Gastroesophageal sphincter (tissue), 3 donors: ENCODE results near the gene FNDC3B.

Source experiments
- POLR2A ChIP-seq, 2 donors: fragments of 450-650 bp; IDR thresholded peaks; one replicate each; pipeline ENCODE4 v1.6.1; 2017; ENCODE audit warnings: antibody characterized with exemption in 2 of 2, mild to moderate bottlenecking in 2 of 2, moderate library complexity in 1 of 2
- TF ChIP-seq, protein P1 (sequence below), 4 experiments: fragments of 200-600 bp in 2 of 4; fragments of 450-650 bp in 2 of 4; sonication (generic) in 1 of 4; IDR thresholded peaks; one replicate each; pipeline ENCODE4 v1.5.1; 2017 to 2019; ENCODE audit warnings: antibody characterized with exemption in 4 of 4, mild to moderate bottlenecking in 2 of 4, moderate library complexity in 2 of 4

DNA sequence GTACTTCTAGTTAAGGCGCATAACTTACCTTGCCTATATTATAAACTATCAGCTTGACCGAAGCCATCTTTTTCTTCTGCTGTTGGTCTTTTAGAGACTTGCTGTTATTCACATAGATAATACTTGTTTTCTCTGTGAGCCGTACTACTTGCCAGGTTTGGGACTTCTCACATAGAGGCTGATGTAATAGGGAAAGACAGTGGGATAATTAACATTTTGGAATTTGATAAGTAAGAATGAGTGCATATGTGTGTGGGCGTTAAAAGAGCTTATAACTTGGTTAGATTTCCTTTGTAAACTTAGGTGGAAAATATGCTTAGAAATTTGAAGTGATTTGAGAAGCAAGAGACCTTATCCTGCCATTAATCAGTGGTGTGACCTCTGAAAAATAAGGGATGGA is 47.8 kb downstream of the FNDC3B start:
- TF ChIP-seq, protein P1, sequence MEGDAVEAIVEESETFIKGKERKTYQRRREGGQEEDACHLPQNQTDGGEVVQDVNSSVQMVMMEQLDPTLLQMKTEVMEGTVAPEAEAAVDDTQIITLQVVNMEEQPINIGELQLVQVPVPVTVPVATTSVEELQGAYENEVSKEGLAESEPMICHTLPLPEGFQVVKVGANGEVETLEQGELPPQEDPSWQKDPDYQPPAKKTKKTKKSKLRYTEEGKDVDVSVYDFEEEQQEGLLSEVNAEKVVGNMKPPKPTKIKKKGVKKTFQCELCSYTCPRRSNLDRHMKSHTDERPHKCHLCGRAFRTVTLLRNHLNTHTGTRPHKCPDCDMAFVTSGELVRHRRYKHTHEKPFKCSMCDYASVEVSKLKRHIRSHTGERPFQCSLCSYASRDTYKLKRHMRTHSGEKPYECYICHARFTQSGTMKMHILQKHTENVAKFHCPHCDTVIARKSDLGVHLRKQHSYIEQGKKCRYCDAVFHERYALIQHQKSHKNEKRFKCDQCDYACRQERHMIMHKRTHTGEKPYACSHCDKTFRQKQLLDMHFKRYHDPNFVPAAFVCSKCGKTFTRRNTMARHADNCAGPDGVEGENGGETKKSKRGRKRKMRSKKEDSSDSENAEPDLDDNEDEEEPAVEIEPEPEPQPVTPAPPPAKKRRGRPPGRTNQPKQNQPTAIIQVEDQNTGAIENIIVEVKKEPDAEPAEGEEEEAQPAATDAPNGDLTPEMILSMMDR (IDR thresholded peaks at IDR 0.05): no peak
- TF ChIP-seq POLR2A (IDR thresholded peaks at IDR 0.05): no peak
